ENCODE data around the gene DDX27.

DDX27 gene

GRCh38 chr20:49288250-49288751 is 69.1 kb downstream of the DDX27 start:
- DNase-seq (ENCODE audit: low read depth in 2 of 2), result no peak

- DNase-seq (ENCODE audit: low read depth in 2 of 2), result no peak
Measured at GRCh38 chr20:49288784-49289696, 69.8 kb downstream of the DDX27 start.

- DNase-seq (ENCODE audit: low read depth in 2 of 2), result no peak
Measured at GRCh38 chr20:49290608-49291191, 71.5 kb downstream of the DDX27 start.

- DNase-seq (ENCODE audit: low read depth in 2 of 2), result no peak
Measured at GRCh38 chr20:49291200-49291599, 72.0 kb downstream of the DDX27 start.

GRCh38 chr20:49292010-49292409 is 72.8 kb downstream of the DDX27 start:
- no peak for DNase-seq (ENCODE audit: low read depth in 2 of 2)

- DNase-seq (ENCODE audit: low read depth in 2 of 2), result no peak
Measured at GRCh38 chr20:49293122-49293521, 73.9 kb downstream of the DDX27 start.

Data from stimulated activated CD8-positive, alpha-beta memory T cell treated with anti-CD3 and anti-CD28 coated beads, Interleukin-15, amount 100 ng/mL, for 48 hours (primary cell).